ENCODE measurements around the gene ACBD6.

The ACBD6 gene

GRCh38 chr1:180290265-180291001, 211.9 kb downstream of the ACBD6 start:
- DNase-seq: no peak

GRCh38 chr1:180288940-180289339, 213.4 kb downstream of the ACBD6 start:
- DNase-seq: no peak

DNA sequence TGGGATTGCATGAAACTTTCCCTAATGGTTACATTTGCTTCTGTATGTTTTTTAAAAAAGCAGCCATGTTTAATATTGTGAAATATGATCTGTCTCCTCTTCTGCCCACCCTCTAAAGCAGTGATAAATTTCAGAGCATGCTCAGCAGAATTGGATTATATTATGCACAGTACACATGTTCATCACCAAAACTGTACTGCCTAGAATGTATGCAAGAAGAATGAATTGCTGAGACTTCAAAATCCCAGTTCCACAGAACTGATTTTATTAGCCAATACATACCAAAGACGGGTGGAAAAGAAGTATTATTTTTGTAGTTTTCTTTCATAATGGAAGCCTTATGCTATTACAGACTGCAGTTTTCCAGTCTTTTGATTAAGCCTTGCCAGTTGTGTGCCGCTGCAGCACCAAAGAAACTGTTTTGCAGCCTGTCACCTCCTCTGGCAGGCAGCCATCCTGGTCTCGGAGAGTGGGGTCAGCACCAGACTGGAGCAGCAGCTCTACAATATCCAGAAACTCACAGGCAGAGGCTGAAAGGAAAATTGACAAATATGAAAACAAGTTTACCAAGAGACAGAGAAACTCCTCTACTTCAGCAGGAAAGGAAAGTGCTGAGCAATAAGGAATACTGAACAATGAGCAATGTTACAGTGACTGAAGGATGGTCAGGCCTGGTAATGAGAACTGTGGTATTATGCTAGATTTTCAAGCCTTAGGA, 214.2 kb downstream of the ACBD6 start:
- peak; percentile 75 to 91 (median 89) for DNase-seq

- DNase-seq: peak in 2 of 3 donors; percentile 21 to 40
Observed at GRCh38 chr1:180286417-180286816, 216.0 kb downstream of the ACBD6 start.

DNA sequence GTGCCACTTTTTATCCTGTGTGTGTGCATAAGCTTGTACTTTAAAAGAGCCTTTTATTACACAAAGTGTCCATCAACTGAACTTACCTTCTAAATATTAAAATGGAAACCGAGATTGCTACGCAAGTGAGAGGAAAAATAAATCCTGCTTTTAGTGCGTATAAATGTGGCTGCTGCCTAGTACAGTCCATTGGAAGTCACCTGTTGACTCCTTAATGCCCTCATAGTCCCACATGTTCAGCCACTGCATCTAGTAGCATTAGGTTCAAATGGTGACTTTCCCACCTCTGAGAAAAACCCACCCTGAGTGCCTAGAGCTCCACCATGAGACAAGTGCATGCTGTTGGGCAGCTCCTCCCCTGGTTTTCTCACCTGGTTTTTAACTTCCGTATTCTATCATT, 219.3 kb downstream of the ACBD6 start:
- no peak for DNase-seq

DNA sequence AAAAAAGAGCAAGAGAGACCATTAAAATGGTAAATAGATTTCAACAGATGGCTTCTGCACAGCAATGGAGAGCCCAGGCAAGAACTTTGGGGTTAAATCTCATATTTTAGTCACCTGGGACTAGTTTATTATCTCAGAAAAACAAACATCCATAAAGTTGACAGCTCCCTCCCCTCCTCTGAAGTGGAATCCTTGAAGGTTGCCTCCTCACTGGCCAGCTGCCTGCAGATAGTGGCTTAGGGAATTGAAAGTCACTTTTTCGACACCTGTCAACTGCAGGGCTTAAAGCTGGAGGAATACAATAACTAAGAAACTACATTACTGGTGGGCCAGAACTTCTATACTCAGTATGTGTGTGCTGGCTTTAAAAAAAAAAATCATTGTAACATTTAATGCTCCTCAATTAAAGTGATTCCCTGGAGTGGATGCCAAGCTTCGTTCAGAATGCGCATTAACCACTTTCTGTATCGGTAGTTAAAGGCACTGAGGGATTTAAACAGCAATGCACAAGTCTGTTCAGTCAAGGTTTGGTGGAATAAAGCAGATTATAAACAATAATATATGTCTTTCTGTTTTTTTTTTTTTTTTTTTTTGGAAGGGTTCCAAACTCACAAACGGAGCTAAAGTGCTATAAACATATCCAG, 219.9 kb downstream of the ACBD6 start:
- DNase-seq: no peak

DNA sequence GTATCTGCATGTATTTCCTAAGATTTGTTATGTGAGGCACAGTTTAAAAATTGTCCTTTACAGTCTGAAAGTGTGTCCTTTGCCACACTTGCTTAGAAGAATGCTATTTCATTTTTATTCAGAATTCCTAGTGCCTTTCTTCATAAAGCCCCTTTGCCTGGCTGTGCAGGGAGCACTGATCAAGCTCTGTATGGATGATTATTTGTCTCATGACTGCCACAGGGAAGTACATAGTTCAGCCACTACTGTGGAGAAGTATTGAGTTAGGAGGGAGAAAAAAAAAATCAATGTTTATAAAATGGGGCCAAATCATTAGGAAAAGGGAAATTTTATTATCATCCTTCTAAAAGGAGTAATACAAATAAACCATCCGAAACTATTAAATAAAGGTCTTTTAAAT, 220.9 kb downstream of the ACBD6 start:
- peak; percentile 62 to 85 (median 76) for DNase-seq

DNA sequence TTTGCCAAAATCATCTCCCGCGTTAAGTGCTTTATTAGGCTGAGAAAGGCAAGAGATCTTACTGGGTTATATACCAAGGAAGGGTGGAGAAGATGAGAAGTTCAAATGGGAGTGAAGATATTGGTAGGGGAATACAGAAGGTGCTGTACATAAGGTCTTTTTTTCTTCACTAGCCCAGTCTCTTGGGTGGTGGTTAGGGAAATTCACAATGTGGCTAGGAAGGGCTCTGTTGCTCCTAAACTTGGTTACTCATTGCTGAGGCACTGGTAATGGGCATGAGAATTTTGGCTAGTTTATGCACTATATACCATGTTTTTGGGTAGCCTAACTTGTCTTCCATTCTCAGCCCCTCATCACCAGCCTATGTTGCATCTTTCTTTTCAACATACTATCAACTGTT, 221.8 kb downstream of the ACBD6 start:
- peak; percentile 66 to 88 (median 77) for DNase-seq

DNA sequence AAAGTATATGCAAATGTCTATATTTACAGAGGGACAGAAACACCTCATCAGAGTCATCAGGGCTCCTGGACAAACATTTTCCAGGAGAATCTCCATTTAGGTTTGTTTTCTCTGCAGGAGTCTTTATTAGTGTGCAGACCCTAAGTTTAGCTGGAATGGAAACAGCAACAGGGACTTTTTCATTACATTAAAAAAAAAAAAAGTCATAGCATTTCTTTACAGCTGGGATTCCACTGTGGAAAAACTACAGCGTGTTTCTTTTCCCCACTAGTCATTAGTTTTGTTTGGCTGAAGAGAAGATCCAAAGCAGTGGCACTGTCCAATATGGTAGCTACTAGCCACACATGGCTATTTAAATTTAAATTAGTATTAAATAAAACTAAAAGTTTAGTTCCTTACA, 222.7 kb downstream of the ACBD6 start:
- DNase-seq: peak; percentile 39 to 76 (median 66)

- peak; percentile 83 to 99 (median 96) for DNase-seq
Observed at GRCh38 chr1:180278596-180279395, 223.6 kb downstream of the ACBD6 start.

- peak in 1 of 3 donors; percentile 24 for DNase-seq
Observed at GRCh38 chr1:180278194-180278515, 224.2 kb downstream of the ACBD6 start.

GRCh38 chr1:180277476-180278193, 224.7 kb downstream of the ACBD6 start:
- DNase-seq: peak in 2 of 3 donors; percentile 32 to 44

DNA sequence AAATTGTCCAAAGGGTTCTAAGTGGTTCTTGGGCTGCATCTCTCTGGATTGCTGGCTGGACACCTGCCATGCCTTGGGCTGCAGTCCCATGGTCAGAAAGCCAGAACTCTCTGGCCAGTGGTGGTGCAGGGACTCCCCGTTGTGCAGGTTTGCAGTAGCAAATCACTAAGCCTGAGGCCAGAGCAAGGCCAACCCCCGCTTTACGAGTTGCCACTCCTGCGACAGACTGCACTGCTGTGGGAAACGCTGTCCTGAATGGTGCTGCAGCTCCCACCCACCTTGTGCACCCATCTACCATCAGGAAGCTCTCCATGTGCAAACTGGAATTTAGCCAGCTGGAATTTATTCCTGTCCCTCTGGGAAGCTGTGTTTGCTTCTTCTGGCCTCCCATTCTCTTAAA, 226.7 kb downstream of the ACBD6 start:
- no peak for DNase-seq

- DNase-seq: no peak
Observed at GRCh38 chr1:180274221-180274620, 228.2 kb downstream of the ACBD6 start.

GRCh38 chr1:180273066-180273465, 229.3 kb downstream of the ACBD6 start:
- no peak for DNase-seq

DNA sequence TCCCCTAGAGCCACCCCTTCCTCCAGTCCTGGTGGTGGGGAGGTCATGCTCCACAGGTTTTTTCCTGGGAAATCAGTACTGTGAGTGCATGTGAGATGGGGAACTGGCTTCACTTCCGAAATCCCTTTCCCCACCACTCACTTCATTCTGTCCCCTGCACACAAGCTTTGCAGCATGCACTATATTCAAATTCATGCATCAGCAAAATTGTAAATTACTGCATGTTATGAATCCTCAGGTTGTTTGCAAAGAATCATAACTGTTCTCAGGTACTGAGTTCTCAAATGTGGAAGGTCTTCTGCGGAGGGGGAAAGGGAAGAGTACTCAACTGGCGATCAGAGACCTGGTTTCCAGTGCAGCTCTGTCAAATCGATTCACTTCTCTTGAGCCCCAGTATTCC, 230.0 kb downstream of the ACBD6 start:
- no peak for DNase-seq

- no peak for DNase-seq
Observed at GRCh38 chr1:180271272-180272255, 230.8 kb downstream of the ACBD6 start.

DNA sequence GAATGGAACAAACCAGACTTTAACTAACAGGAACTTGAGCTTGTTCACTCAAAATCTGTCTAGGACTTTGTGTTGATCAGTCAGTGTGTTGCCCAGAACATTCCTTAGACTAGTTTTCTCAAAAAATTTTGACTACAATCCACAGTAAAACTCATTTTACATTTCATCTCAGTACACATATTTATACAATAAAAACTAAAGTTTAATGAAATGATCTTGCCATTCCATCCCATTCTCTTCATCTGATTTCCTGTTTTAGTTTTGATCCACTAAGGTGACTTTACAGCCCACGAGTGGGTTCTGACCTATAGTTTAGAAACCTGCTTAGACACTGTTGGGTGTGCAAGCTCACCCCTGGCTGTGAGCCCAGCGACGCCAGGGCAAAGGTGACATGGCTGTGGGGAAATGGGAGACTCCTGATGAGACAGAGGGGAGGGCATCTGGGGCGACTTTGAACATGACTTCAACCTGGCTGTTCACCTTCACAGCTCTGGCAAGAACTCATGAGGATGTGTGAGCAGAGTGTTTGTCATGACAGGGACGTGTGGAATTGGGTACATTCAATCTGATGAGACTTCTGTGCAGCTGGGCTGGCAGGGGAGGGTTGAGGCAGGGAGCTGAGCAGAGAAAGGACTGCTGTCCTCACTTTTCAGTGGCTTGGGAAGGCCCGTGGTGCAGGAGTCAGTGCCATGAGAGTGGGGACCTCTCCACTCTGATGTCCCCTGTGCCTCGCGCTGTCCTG, 231.7 kb downstream of the ACBD6 start:
- no peak for DNase-seq

- peak; percentile 70 to 76 (median 74) for DNase-seq
Observed at GRCh38 chr1:180269645-180270529, 232.5 kb downstream of the ACBD6 start.
